Measurements from ENCODE around the gene SLC35C1. TPM values are rescaled to one million over a fixed set of nuclear protein-coding genes. Genes with fewer than 3 reads are reported as not detected.

Gene SLC35C1
- 31.9 TPM for polyA plus RNA-seq (2012; ENCODE audit: insufficient read length, low read depth)

DNA sequence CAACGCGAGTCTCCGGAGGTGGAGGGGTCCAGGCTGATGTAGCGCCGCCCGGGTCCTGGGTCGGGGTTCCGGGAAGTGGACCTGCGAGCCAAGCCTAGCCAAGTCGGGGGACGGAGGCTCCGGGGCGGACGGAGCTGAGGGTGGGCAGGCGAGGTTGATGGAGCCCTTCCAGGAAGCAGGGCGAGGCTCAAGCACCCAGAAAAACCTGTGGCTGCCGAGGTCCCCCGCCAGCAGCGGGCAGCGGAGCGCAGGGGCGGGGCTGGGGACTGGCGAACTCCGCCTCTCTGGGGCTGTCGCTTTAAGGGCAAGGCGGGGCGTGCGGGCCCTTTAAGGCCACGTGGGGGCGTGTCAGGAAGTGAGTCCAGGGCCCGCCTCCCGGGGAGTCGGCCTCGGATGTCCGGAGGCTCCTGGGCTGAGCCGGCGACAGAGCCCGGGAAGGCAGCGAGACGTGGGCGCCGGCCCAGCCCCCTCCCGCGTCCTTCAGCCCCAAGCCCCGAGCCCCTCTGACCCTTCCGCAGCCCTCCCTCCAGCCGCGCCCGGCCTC is at the start of gene SLC35C1:
Gene SLC35C1, plus strand, starts transcription at position 389 of the 544 bp plus-strand sequence. CDS start 653 bp downstream, outside the sequence.
- TF ChIP-seq POLR2AphosphoS5 (IDR thresholded peaks at IDR 0.05; ENCODE audit: low read depth, low read length) (peak; percentile 91), TAF1 (IDR thresholded peaks at IDR 0.05; ENCODE audit: borderline replicate concordance, insufficient read depth, low read length) (no peak), FOXP2 (optimal IDR thresholded peaks at IDR 0.05; ENCODE audit: borderline replicate concordance, extremely low read depth, extremely low read length, insufficient read depth) (peak; percentile 36)
- TF ChIP-seq, protein P1, sequence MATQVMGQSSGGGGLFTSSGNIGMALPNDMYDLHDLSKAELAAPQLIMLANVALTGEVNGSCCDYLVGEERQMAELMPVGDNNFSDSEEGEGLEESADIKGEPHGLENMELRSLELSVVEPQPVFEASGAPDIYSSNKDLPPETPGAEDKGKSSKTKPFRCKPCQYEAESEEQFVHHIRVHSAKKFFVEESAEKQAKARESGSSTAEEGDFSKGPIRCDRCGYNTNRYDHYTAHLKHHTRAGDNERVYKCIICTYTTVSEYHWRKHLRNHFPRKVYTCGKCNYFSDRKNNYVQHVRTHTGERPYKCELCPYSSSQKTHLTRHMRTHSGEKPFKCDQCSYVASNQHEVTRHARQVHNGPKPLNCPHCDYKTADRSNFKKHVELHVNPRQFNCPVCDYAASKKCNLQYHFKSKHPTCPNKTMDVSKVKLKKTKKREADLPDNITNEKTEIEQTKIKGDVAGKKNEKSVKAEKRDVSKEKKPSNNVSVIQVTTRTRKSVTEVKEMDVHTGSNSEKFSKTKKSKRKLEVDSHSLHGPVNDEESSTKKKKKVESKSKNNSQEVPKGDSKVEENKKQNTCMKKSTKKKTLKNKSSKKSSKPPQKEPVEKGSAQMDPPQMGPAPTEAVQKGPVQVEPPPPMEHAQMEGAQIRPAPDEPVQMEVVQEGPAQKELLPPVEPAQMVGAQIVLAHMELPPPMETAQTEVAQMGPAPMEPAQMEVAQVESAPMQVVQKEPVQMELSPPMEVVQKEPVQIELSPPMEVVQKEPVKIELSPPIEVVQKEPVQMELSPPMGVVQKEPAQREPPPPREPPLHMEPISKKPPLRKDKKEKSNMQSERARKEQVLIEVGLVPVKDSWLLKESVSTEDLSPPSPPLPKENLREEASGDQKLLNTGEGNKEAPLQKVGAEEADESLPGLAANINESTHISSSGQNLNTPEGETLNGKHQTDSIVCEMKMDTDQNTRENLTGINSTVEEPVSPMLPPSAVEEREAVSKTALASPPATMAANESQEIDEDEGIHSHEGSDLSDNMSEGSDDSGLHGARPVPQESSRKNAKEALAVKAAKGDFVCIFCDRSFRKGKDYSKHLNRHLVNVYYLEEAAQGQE (IDR thresholded peaks at IDR 0.05; ENCODE audit: insufficient read depth in 1 of 2, low read depth in 2 of 2, low read length in 2 of 2) = peak in 1 of 2 experiments; percentile 50; a peak in 1 of 4 replicates

DNA sequence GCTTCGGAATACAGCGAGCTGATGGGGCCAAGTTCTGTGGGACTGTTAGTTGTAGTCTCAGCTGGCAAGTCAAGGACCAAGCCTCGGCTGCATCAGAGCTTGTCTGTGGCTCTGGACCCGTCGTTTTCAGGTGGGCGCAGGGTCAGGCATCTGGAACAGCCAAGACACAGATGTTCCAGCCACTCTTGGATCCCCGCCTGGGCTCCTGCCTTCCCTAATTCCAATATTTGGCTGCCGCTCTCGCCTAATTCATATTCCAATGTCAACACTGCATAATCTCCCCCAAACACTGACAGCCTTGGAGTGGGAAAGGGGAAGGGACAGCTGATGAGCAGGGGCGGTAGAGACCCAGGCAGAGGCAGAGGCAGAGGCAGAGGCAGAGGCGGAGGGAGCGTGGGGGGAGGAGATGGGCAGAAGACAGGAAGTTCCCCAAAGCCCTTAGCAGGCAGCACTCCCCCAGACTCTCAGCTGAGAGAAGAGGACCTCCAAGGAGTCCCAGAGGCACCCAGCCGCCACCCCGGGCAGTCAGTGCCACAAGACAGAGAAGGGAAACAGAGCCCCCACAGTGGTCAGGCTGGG is 49.6 kb upstream of the SLC35C1 start:
- TF ChIP-seq FOXP2 (optimal IDR thresholded peaks at IDR 0.05; ENCODE audit: borderline replicate concordance, extremely low read depth, extremely low read length, insufficient read depth) (no peak), SIN3A (IDR thresholded peaks at IDR 0.05; ENCODE audit: borderline replicate concordance, insufficient read depth, low read length) (no peak), POLR2AphosphoS5 (IDR thresholded peaks at IDR 0.05; ENCODE audit: low read depth, low read length) (no peak), TAF1 (IDR thresholded peaks at IDR 0.05; ENCODE audit: borderline replicate concordance, insufficient read depth, low read length) (no peak)
- TF ChIP-seq, protein P1 (IDR thresholded peaks at IDR 0.05; ENCODE audit: insufficient read depth in 1 of 2, low read depth in 2 of 2, low read length in 2 of 2) = no peak

DNA sequence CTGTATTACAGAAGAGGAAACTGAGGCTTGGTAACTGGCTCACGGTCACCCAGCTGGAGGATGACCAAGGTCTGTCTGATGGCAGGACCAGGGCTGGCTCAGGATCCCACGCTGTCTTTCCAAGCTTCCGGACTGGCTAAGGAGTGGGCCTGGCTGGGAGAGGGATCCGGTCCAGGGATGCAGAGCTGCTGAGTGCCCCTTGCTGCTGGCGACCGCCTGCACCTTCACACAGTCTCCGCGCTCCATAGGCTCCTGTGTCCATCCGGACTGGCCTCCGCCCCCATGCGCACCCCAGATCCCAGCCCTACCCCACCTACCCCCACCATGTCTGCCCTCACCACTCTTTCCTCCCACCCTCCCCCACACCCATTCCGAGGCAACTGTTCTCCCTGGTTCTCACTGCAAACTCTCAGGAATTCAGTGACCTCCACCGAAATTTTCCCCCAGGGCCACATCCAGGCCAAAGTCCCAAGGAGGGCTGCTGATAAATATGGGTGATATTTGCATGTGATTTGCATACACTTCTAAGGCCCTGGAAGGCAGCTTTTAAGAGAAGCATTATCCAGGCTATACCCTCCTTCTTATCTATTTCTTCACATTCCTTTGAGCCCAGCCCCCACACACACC is 48.5 kb upstream of the SLC35C1 start:
- TF ChIP-seq, protein P1 (IDR thresholded peaks at IDR 0.05; ENCODE audit: insufficient read depth in 1 of 2, low read depth in 2 of 2, low read length in 2 of 2) = no peak
- TF ChIP-seq FOXP2 (optimal IDR thresholded peaks at IDR 0.05; ENCODE audit: borderline replicate concordance, extremely low read depth, extremely low read length, insufficient read depth) (no peak), SIN3A (IDR thresholded peaks at IDR 0.05; ENCODE audit: borderline replicate concordance, insufficient read depth, low read length) (no peak), TAF1 (IDR thresholded peaks at IDR 0.05; ENCODE audit: borderline replicate concordance, insufficient read depth, low read length) (no peak), POLR2AphosphoS5 (IDR thresholded peaks at IDR 0.05; ENCODE audit: low read depth, low read length) (no peak)

DNA sequence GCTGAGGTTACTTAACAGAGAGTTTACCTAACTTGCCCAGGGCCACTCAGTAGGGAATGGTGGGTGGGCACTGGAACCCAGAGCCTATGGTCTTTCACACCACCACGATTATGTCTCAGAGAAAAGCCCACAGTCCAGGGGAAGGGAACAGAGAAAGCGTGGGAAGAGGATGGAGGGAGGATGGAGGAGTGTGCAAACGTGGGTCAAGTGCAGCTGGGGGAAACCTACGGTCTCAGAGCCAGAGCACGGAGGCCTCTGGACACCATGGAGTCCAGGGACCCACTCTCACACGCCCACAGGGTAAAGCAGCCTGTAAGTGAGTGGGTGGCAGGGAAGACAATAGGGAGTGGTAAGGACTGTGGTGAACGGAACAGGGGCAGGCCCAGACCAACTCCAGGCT is 47.3 kb upstream of the SLC35C1 start:
- TF ChIP-seq, protein P1 (IDR thresholded peaks at IDR 0.05; ENCODE audit: insufficient read depth in 1 of 2, low read depth in 2 of 2, low read length in 2 of 2) = no peak
- TF ChIP-seq SIN3A (IDR thresholded peaks at IDR 0.05; ENCODE audit: borderline replicate concordance, insufficient read depth, low read length) = no peak
- no peak for TF ChIP-seq POLR2AphosphoS5 (IDR thresholded peaks at IDR 0.05; ENCODE audit: low read depth, low read length)
- TF ChIP-seq TAF1 (IDR thresholded peaks at IDR 0.05; ENCODE audit: borderline replicate concordance, insufficient read depth, low read length) = no peak
- TF ChIP-seq FOXP2 (optimal IDR thresholded peaks at IDR 0.05; ENCODE audit: borderline replicate concordance, extremely low read depth, extremely low read length, insufficient read depth) = no peak
